Lower leg skin (tissue), 3 donors: ENCODE results near the gene GTF2E1.

ENCODE experiments used
- POLR2A ChIP-seq, 2 donors: fragments of 450-650 bp; IDR thresholded peaks; one replicate each; pipeline ENCODE4 v1.6.1; 2016 to 2017; ENCODE audit warnings: antibody characterized with exemption in 2 of 2, mild to moderate bottlenecking in 1 of 2, moderate library complexity in 1 of 2
- TF ChIP-seq, protein P1 (sequence below), 3 donors: fragments of 450-650 bp; IDR thresholded peaks; one replicate each; pipeline ENCODE4 v1.5.1; 2016; ENCODE audit warnings: antibody characterized with exemption in 3 of 3, mild to moderate bottlenecking in 3 of 3, moderate library complexity in 2 of 3

DNA sequence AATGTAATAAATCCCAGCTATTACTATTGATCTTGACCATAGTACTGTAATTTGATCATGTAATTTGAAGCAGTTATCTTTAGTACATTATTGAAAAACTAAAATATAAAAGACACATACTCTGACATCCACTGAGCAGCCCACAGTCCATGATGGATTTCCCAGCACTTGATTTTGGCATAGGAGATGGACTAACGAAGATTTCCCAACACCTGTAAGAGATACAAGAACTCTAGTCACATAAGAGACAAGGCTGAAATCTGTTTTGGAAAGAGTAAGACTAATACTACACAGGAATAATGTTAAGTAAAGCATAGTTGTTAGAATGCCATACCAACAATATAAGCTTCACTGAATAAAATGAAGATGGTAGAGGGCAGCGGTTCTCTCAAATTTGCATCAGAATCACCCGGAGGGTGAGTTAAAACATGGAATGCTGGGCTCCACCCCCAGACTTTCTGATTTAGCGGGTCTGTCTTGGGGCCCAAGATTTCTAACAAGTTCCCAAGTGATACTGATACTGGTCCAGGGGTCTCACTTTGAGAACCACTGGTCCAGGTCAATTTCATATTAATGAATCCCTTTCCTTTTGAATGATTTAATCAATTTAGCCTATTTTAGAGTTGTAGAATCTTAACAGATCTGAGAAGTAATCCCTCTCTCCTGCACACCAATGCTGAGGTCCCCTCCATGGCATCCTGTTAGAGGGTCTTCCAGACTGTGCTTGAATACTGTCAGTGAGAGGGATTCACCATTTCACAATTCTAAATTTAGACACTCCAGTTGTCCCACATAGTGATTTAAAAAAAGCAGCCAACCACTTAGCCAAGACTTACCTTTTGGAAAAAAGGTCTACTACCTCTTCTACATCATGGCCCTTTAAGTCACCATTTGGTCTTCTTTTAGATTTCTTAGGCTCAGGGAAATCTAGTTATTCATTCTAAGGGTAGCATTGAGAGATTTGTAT lies 11.7 kb upstream of the GTF2E1 start:
- TF ChIP-seq, protein P1, sequence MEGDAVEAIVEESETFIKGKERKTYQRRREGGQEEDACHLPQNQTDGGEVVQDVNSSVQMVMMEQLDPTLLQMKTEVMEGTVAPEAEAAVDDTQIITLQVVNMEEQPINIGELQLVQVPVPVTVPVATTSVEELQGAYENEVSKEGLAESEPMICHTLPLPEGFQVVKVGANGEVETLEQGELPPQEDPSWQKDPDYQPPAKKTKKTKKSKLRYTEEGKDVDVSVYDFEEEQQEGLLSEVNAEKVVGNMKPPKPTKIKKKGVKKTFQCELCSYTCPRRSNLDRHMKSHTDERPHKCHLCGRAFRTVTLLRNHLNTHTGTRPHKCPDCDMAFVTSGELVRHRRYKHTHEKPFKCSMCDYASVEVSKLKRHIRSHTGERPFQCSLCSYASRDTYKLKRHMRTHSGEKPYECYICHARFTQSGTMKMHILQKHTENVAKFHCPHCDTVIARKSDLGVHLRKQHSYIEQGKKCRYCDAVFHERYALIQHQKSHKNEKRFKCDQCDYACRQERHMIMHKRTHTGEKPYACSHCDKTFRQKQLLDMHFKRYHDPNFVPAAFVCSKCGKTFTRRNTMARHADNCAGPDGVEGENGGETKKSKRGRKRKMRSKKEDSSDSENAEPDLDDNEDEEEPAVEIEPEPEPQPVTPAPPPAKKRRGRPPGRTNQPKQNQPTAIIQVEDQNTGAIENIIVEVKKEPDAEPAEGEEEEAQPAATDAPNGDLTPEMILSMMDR (IDR thresholded peaks at IDR 0.05): no peak
- no peak for TF ChIP-seq POLR2A (IDR thresholded peaks at IDR 0.05)
